HG03108 (cell line): ENCODE results near the gene ADAM19.

Experiments used
- ATAC-seq: cut with Tn5 transposase; IDR thresholded peaks from one replicate; pipeline ENCODE4 v1.9.1; 2021; ENCODE audit warnings: moderate library complexity; ENCODE audit not compliant: unreplicated experiment

The ADAM19 gene

GRCh38 chr5:157468293-157468965 lies 107.1 kb downstream of the ADAM19 start:
- no peak for ATAC-seq

- peak; percentile 53 for ATAC-seq
These were observed 110.9 kb downstream of the ADAM19 start for GRCh38 chr5:157464519-157465171.

- ATAC-seq, result no peak
These were observed 111.7 kb downstream of the ADAM19 start for GRCh38 chr5:157463621-157464518.

GRCh38 chr5:157463081-157463480 lies 112.5 kb downstream of the ADAM19 start:
- no peak for ATAC-seq

GRCh38 chr5:157460921-157461792 lies 114.4 kb downstream of the ADAM19 start:
- ATAC-seq, result no peak

- ATAC-seq, result no peak
These were observed 115.6 kb downstream of the ADAM19 start, which contains the start of gene NIPAL4 for GRCh38 chr5:157459715-157460599. Gene NIPAL4 (plus strand): TSS chr5:157460213. CDS start chr5:157460321, 108 bp downstream.

GRCh38 chr5:157458835-157459234 lies 116.7 kb downstream of the ADAM19 start:
- ATAC-seq, result no peak

GRCh38 chr5:157457391-157457790 lies 118.2 kb downstream of the ADAM19 start:
- ATAC-seq, result no peak

- no peak for ATAC-seq
These were observed 119.3 kb downstream of the ADAM19 start for GRCh38 chr5:157456301-157456700.

- ATAC-seq, result no peak
These were observed 120.5 kb downstream of the ADAM19 start for GRCh38 chr5:157455057-157455456.

- no peak for ATAC-seq
These were observed 121.3 kb downstream of the ADAM19 start for GRCh38 chr5:157454273-157454672.

GRCh38 chr5:157451806-157452205 lies 123.8 kb downstream of the ADAM19 start:
- no peak for ATAC-seq

GRCh38 chr5:157450024-157450423 lies 125.6 kb downstream of the ADAM19 start:
- ATAC-seq, result no peak

GRCh38 chr5:157449011-157449723 lies 126.4 kb downstream of the ADAM19 start:
- ATAC-seq, result no peak

- no peak for ATAC-seq
These were observed 128.4 kb downstream of the ADAM19 start for GRCh38 chr5:157447201-157447637.

GRCh38 chr5:157446412-157446935 lies 129.1 kb downstream of the ADAM19 start:
- ATAC-seq, result no peak

- ATAC-seq, result no peak
These were observed 129.7 kb downstream of the ADAM19 start for GRCh38 chr5:157445745-157446411.

- ATAC-seq, result no peak
These were observed 131.4 kb downstream of the ADAM19 start for GRCh38 chr5:157444224-157444623.
